ENCODE data around the gene BAHCC1.
A peak's percentile ranks its signal among the peaks of the same experiment; 100 is the strongest.

The BAHCC1 gene

DNA sequence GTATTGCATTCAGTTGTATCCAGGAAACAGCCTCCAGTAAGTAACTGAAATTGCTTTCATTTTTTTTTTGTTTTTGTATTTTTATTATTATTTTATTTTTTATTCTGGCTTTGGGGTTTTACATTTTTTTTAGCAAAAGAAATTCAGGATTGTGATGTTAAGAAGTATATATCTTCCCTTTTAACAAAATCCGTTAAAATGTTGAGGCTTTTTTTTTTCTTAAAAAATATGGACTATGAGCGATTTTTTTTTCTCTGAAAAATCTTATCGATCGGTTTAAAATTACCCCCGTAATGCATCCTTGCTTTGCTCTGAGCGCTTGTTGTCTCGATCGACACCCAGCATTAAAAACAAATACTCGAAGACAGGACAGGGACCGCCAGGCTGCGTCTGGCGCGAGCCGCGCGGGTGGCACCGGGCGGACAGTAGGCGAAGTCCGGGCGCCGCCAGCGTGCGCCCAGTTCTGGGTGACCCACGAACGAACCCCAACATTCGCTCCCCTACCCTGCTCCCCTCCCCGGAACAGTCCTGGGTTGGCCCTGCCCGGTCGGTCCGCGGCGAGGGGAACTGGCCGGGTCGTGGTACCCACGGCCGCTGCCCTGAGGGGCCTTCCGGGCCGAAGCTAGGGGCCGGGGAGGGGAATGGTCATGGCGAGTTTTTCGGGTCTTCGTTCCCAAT lies 482 bp downstream of the BAHCC1 start:
- Histone ChIP-seq H3K4me3 (ENCODE audit: low read length, poor library complexity, severe bottlenecking) (peak overlapping the region; percentile 80), H3K9ac (ENCODE audit: low read depth, low read length, poor library complexity, severe bottlenecking) (peak overlapping the region; percentile 98)

GRCh38 chr17:81396278-81396721 lies 1.0 kb downstream of the BAHCC1 start:
- H3K4me2 ChIP-seq (ENCODE audit: low read depth, low read length, poor library complexity, severe bottlenecking), result peak overlapping the region; percentile 95
- peaks cover 26% of the 10 kb centered on the region for H3K4me1 ChIP-seq (ENCODE audit: insufficient read depth, low read length, poor library complexity, severe bottlenecking)
- H4K20me1 ChIP-seq (ENCODE audit: insufficient read depth, low read length, poor library complexity, severe bottlenecking), result peaks cover 27% of the 10 kb centered on the region
- H3K9ac ChIP-seq (ENCODE audit: low read depth, low read length, poor library complexity, severe bottlenecking), result peak overlapping the region; percentile 98
- peaks cover 5% of the 10 kb centered on the region for H3F3A ChIP-seq (ENCODE audit: low read depth)
- no peaks in the 10 kb centered on the region for H3K9me3 ChIP-seq (ENCODE audit: insufficient read depth, low read depth, low read length)
- H3K4me3 ChIP-seq (ENCODE audit: low read length, poor library complexity, severe bottlenecking), result peak overlapping the region; percentile 80
- no peaks in the 10 kb centered on the region for H3K36me3 ChIP-seq (ENCODE audit: insufficient read depth, low read length)
- H3K27me3 ChIP-seq (ENCODE audit: insufficient read depth, low read length, poor library complexity, severe bottlenecking), result peaks cover 8% of the 10 kb centered on the region
- no peaks in the 10 kb centered on the region for H3K9me2 ChIP-seq (replicated peaks; ENCODE audit: low read depth, low read length)
- H2AFZ ChIP-seq (ENCODE audit: low read length), result no peak overlapping the region
- H3K79me2 ChIP-seq (ENCODE audit: insufficient read depth, low read length), result peaks cover 89% of the 10 kb centered on the region
- TF ChIP-seq, protein P1, sequence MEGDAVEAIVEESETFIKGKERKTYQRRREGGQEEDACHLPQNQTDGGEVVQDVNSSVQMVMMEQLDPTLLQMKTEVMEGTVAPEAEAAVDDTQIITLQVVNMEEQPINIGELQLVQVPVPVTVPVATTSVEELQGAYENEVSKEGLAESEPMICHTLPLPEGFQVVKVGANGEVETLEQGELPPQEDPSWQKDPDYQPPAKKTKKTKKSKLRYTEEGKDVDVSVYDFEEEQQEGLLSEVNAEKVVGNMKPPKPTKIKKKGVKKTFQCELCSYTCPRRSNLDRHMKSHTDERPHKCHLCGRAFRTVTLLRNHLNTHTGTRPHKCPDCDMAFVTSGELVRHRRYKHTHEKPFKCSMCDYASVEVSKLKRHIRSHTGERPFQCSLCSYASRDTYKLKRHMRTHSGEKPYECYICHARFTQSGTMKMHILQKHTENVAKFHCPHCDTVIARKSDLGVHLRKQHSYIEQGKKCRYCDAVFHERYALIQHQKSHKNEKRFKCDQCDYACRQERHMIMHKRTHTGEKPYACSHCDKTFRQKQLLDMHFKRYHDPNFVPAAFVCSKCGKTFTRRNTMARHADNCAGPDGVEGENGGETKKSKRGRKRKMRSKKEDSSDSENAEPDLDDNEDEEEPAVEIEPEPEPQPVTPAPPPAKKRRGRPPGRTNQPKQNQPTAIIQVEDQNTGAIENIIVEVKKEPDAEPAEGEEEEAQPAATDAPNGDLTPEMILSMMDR (conservative IDR thresholded peaks at IDR 0.05; ENCODE audit: low read length), result no peak
- no peak for TF ChIP-seq EZH2phosphoT487 (IDR thresholded peaks at IDR 0.05; ENCODE audit: borderline replicate concordance)

More for the DNA sequence above, 482 bp downstream of the BAHCC1 start:
- no peaks in the 10 kb centered on the region for H3K9me2 ChIP-seq (replicated peaks; ENCODE audit: low read depth, low read length)
- H3K79me2 ChIP-seq (ENCODE audit: insufficient read depth, low read length), result peaks cover 89% of the 10 kb centered on the region
- H2AFZ ChIP-seq (ENCODE audit: low read length), result no peak overlapping the region
- H3K27me3 ChIP-seq (ENCODE audit: insufficient read depth, low read length, poor library complexity, severe bottlenecking), result peaks cover 8% of the 10 kb centered on the region
- H3K4me2 ChIP-seq (ENCODE audit: low read depth, low read length, poor library complexity, severe bottlenecking), result peak overlapping the region; percentile 95
- peaks cover 5% of the 10 kb centered on the region for H3F3A ChIP-seq (ENCODE audit: low read depth)
- no peaks in the 10 kb centered on the region for H3K36me3 ChIP-seq (ENCODE audit: insufficient read depth, low read length)
- H3K9me3 ChIP-seq (ENCODE audit: insufficient read depth, low read depth, low read length), result no peaks in the 10 kb centered on the region
- TF ChIP-seq EZH2phosphoT487 (IDR thresholded peaks at IDR 0.05; ENCODE audit: borderline replicate concordance), result no peak
- TF ChIP-seq, protein P1 (conservative IDR thresholded peaks at IDR 0.05; ENCODE audit: low read length), result no peak
- peaks cover 32% of the 10 kb centered on the region for H3K4me1 ChIP-seq (ENCODE audit: insufficient read depth, low read length, poor library complexity, severe bottlenecking)
- peaks cover 28% of the 10 kb centered on the region for H4K20me1 ChIP-seq (ENCODE audit: insufficient read depth, low read length, poor library complexity, severe bottlenecking)

DNA sequence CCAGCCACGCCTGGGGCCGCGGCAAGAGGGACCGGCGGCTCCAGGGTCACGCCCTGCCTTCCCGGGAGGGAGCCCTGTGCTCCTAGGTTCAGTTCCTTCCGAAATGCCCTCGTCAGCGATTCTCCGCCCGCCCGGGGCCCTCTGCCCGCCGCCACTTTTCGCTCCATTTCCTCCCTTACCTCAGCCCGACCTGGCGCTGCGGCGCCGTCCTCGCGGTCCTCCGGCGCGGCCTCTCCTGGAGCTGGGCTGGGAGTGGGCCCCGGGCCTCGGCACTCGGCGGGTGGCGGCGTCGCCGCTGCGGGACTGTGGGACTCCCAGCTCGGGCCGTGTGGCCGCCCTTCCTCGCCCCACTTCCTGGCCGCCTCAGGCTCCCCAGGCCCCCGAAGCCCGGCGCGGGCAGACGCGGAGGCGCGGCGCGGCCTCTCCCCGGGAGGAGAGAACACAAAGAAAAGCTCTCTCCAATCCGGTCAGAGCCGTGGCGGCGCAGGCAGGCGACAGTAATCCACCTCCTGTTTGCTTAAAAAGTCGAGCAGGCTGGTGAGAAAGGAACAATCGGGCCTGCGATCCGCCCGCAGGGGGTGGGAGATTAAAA lies 1.6 kb downstream of the BAHCC1 start:
- Histone ChIP-seq H3K4me2 (ENCODE audit: low read depth, low read length, poor library complexity, severe bottlenecking) (peak overlapping the region; percentile 95), H2AFZ (ENCODE audit: low read length) (no peak overlapping the region), H4K20me1 (ENCODE audit: insufficient read depth, low read length, poor library complexity, severe bottlenecking) (peaks cover 23% of the 10 kb centered on the region), H3K9me2 (replicated peaks; ENCODE audit: low read depth, low read length) (no peaks in the 10 kb centered on the region), H3K9me3 (ENCODE audit: insufficient read depth, low read depth, low read length) (no peaks in the 10 kb centered on the region), H3K4me1 (ENCODE audit: insufficient read depth, low read length, poor library complexity, severe bottlenecking) (peaks cover 21% of the 10 kb centered on the region), H3K4me3 (ENCODE audit: low read length, poor library complexity, severe bottlenecking) (peak overlapping the region; percentile 80), H3F3A (ENCODE audit: low read depth) (peaks cover 5% of the 10 kb centered on the region), H3K9ac (ENCODE audit: low read depth, low read length, poor library complexity, severe bottlenecking) (peak overlapping the region; percentile 98), H3K36me3 (ENCODE audit: insufficient read depth, low read length) (no peaks in the 10 kb centered on the region), H3K79me2 (ENCODE audit: insufficient read depth, low read length) (peaks cover 89% of the 10 kb centered on the region), H3K27me3 (ENCODE audit: insufficient read depth, low read length, poor library complexity, severe bottlenecking) (peaks cover 8% of the 10 kb centered on the region)
- TF ChIP-seq, protein P1 (conservative IDR thresholded peaks at IDR 0.05; ENCODE audit: low read length), result no peak
- no peak for TF ChIP-seq EZH2phosphoT487 (IDR thresholded peaks at IDR 0.05; ENCODE audit: borderline replicate concordance)
